ENCODE results near the gene NMRK1. TPM values are rescaled to one million over a fixed set of nuclear protein-coding genes. Genes with fewer than 3 reads are reported as not detected.

Gene NMRK1
- total and polyA plus RNA-seq, 2 of the 13 experiments (the other 11 are each of a cell fraction or from before 2014, with no cell fraction given), result 9.1 to 12.9 TPM

- TF ChIP-seq MAF1 (CRISPR knock-in tag; IDR thresholded peaks at IDR 0.05; ENCODE audit: borderline replicate concordance), result no peak
- no peak for TF ChIP-seq ZKSCAN5 (CRISPR knock-in tag; IDR thresholded peaks at IDR 0.05)
- peak; percentile 89 to 93 for TF ChIP-seq MAFK (conservative IDR thresholded peaks at IDR 0.05 in 1 of 2, IDR thresholded peaks at IDR 0.05 in 1 of 2; ENCODE audit: low read length in 2 of 2)
- peak; percentile 31; the same call in 1 of the 2 replicates for TF ChIP-seq KMT2A (CRISPR knock-in tag; IDR thresholded peaks at IDR 0.05)
- TF ChIP-seq ZNF570 (CRISPR knock-in tag; IDR thresholded peaks at IDR 0.05; ENCODE audit: borderline replicate concordance), result no peak
- TF ChIP-seq ZNF460 (CRISPR knock-in tag; IDR thresholded peaks at IDR 0.05; ENCODE audit: borderline replicate concordance), result peak; percentile 99
- TF ChIP-seq ELF4 (CRISPR knock-in tag; IDR thresholded peaks at IDR 0.05; ENCODE audit: borderline replicate concordance), result no peak
- no peak for TF ChIP-seq ZNF337 (CRISPR knock-in tag; IDR thresholded peaks at IDR 0.05; ENCODE audit: borderline replicate concordance, low read depth)
- TF ChIP-seq POLR2A (IDR thresholded peaks at IDR 0.05; ENCODE audit: insufficient read depth in 1 of 2, low read depth in 2 of 2, low read length in 2 of 2), result no peak
- TF ChIP-seq ZNF580 (CRISPR knock-in tag; IDR thresholded peaks at IDR 0.05; ENCODE audit: borderline replicate concordance, low read depth), result no peak
- no peak for TF ChIP-seq SP5 (CRISPR knock-in tag; IDR thresholded peaks at IDR 0.05; ENCODE audit: borderline replicate concordance, low read depth)
- TF ChIP-seq THRA (CRISPR knock-in tag; IDR thresholded peaks at IDR 0.05; ENCODE audit: borderline replicate concordance), result no peak
- no peak for TF ChIP-seq ZNF143 (CRISPR knock-in tag; IDR thresholded peaks at IDR 0.05)
- no peak for TF ChIP-seq NFATC3 (CRISPR knock-in tag; IDR thresholded peaks at IDR 0.05)
- no peak for TF ChIP-seq KDM5B (CRISPR knock-in tag; IDR thresholded peaks at IDR 0.05; ENCODE audit: borderline replicate concordance)
- peak; percentile 56; the same call in 1 of the 2 replicates for TF ChIP-seq ZNF788 (CRISPR knock-in tag; IDR thresholded peaks at IDR 0.05; ENCODE audit: borderline replicate concordance)
- TF ChIP-seq, protein P1, sequence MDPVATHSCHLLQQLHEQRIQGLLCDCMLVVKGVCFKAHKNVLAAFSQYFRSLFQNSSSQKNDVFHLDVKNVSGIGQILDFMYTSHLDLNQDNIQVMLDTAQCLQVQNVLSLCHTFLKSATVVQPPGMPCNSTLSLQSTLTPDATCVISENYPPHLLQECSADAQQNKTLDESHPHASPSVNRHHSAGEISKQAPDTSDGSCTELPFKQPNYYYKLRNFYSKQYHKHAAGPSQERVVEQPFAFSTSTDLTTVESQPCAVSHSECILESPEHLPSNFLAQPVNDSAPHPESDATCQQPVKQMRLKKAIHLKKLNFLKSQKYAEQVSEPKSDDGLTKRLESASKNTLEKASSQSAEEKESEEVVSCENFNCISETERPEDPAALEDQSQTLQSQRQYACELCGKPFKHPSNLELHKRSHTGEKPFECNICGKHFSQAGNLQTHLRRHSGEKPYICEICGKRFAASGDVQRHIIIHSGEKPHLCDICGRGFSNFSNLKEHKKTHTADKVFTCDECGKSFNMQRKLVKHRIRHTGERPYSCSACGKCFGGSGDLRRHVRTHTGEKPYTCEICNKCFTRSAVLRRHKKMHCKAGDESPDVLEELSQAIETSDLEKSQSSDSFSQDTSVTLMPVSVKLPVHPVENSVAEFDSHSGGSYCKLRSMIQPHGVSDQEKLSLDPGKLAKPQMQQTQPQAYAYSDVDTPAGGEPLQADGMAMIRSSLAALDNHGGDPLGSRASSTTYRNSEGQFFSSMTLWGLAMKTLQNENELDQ (CRISPR knock-in tag; IDR thresholded peaks at IDR 0.05; ENCODE audit: borderline replicate concordance), result no peak
- peak; percentile 74 for TF ChIP-seq ZNF121 (CRISPR knock-in tag; IDR thresholded peaks at IDR 0.05)
- no peak for TF ChIP-seq ZNF256 (CRISPR knock-in tag; conservative IDR thresholded peaks at IDR 0.05)
- no peak for TF ChIP-seq ZNF768 (CRISPR knock-in tag; IDR thresholded peaks at IDR 0.05)
- TF ChIP-seq EED (CRISPR knock-in tag; IDR thresholded peaks at IDR 0.05), result no peak
- TF ChIP-seq POLR2AphosphoS2 (IDR thresholded peaks at IDR 0.05; ENCODE audit: low read depth, low read length), result no peak
- TF ChIP-seq BORCS8-MEF2B (CRISPR knock-in tag; IDR thresholded peaks at IDR 0.05), result no peak
- no peak for TF ChIP-seq CSRNP1 (CRISPR knock-in tag; IDR thresholded peaks at IDR 0.05)
- no peak for TF ChIP-seq FIP1L1 (IDR thresholded peaks at IDR 0.05; ENCODE audit: borderline replicate concordance, insufficient read depth, low read depth, low read length)
- no peak for TF ChIP-seq ZNF12 (CRISPR knock-in tag; IDR thresholded peaks at IDR 0.05)
Measured at GRCh38 chr9:75086541-75087288, 1.2 kb downstream of the NMRK1 start (continued).

Measured in HepG2 (cell line).